CMK (cell line): Measurements from ENCODE around the gene HIVEP3.

Experiments
- DNase-seq: peaks from one replicate; pipeline ENCODE4 v3.0.0-alpha.2; 2010; ENCODE audit warnings: low read depth

Gene HIVEP3

GRCh38 chr1:41758500-41758899 is 160.2 kb downstream of the HIVEP3 start:
- no peak for DNase-seq

- no peak for DNase-seq
Measured at GRCh38 chr1:41754540-41754939, 164.2 kb downstream of the HIVEP3 start.

- DNase-seq: no peak
Measured at GRCh38 chr1:41752514-41753170, 166.1 kb downstream of the HIVEP3 start.

GRCh38 chr1:41751804-41752513 is 166.8 kb downstream of the HIVEP3 start:
- no peak for DNase-seq

GRCh38 chr1:41749991-41750745 is 168.6 kb downstream of the HIVEP3 start:
- no peak for DNase-seq

- no peak for DNase-seq
Measured at GRCh38 chr1:41745022-41745421, 173.7 kb downstream of the HIVEP3 start.

GRCh38 chr1:41743366-41743765 is 175.4 kb downstream of the HIVEP3 start:
- no peak for DNase-seq

- no peak for DNase-seq
Measured at GRCh38 chr1:41742219-41742618, 176.5 kb downstream of the HIVEP3 start.

- no peak for DNase-seq
Measured at GRCh38 chr1:41741244-41741643, 177.5 kb downstream of the HIVEP3 start.

- DNase-seq: no peak
Measured at GRCh38 chr1:41740630-41741239, 178.0 kb downstream of the HIVEP3 start.

- no peak for DNase-seq
Measured at GRCh38 chr1:41740058-41740457, 178.7 kb downstream of the HIVEP3 start.

- peak; percentile 78 for DNase-seq
Measured at GRCh38 chr1:41739061-41739955, 179.4 kb downstream of the HIVEP3 start.

- DNase-seq: no peak
Measured at GRCh38 chr1:41738475-41738874, 180.2 kb downstream of the HIVEP3 start.

- DNase-seq: no peak
Measured at GRCh38 chr1:41738006-41738405, 180.7 kb downstream of the HIVEP3 start.

GRCh38 chr1:41735631-41736260 is 183.0 kb downstream of the HIVEP3 start:
- DNase-seq: no peak

GRCh38 chr1:41735139-41735538 is 183.6 kb downstream of the HIVEP3 start:
- no peak for DNase-seq

GRCh38 chr1:41734201-41734970 is 184.3 kb downstream of the HIVEP3 start:
- DNase-seq: no peak

- no peak for DNase-seq
Measured at GRCh38 chr1:41733725-41734124, 185.0 kb downstream of the HIVEP3 start.

- DNase-seq: no peak
Measured at GRCh38 chr1:41733021-41733420, 185.7 kb downstream of the HIVEP3 start.

GRCh38 chr1:41731516-41732030 is 187.1 kb downstream of the HIVEP3 start:
- DNase-seq: no peak
